NOMO-1 treated with DMSO at 0.1 percent for 48 hours (cell line): ENCODE measurements around the gene ASPG.

Experiments used
- DNase-seq: peaks from one replicate; lab custom pipeline; 2025; ENCODE audit not compliant: unreplicated experiment; lab: John Stamatoyannopoulos, UW

The ASPG gene

GRCh38 chr14:104085032-104085888, at the start of gene ASPG:
Gene ASPG (plus strand): TSS chr14:104085700. CDS start chr14:104085771, 71 bp downstream.
- no peak for DNase-seq

GRCh38 chr14:104036212-104036611, 49.3 kb upstream of the ASPG start:
- no peak for DNase-seq

DNA sequence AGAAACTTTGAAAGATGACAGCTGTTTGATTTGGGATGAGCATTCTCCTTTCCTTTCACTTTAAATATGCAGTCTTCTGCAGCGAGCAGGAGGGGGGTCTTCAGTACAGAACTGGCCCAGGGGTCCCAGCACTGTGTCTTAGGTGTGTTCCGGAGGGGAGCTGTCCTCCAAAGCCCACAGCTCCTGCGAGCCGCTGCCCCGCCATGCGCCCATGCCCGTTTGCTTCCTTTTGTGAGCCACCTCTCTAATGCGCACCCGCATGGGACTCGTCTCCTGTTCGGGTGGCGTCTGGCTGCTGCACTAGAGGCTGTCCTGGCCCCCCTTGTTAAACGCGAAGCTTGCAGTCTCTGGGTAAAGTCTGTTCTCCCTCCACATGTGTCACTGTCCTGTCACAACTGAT, 48.4 kb upstream of the ASPG start:
- DNase-seq, result no peak

- no peak for DNase-seq
Observed at GRCh38 chr14:104037903-104038302, 47.6 kb upstream of the ASPG start.

DNA sequence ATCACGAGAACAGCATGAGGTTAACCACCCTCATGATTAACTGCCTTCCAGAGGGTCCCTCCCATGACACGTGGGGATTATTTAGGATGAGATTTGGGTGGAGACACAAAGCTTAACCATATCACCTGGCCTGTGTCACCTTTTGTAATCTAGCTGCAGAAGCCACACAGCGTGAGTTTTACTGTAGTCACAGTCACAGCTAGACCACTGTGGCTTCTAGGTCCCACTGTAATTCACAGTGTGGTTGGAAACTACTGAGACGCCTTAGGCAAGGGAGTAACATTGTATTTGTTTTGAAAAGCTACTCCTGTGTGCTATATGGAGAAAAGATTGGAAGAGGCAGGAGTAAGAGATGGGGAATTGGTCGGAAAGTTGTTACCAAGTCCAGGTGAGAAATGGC, 46.3 kb upstream of the ASPG start:
- DNase-seq, result no peak

DNA sequence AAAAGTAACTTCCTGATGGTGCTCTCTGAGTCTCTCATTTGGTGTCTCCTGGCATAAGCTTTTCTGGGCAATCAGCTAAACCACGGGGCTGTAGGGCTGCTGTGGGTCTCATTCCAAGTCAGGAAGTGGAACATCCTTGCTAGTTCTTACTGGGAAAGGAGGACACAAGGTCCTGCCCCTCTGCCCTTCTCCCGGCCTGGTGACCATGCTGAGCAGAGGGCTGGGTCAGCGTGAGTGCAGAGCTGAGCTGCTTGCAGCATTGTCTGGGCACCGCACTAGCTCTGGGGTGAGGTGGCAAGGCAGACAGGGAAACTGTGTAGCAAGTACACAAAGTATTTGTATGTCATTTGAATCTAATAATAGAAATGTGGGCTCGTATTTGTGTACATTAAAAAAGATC, 45.0 kb upstream of the ASPG start:
- no peak for DNase-seq

- DNase-seq, result no peak
Observed at GRCh38 chr14:104041430-104042104, 43.9 kb upstream of the ASPG start.

DNA sequence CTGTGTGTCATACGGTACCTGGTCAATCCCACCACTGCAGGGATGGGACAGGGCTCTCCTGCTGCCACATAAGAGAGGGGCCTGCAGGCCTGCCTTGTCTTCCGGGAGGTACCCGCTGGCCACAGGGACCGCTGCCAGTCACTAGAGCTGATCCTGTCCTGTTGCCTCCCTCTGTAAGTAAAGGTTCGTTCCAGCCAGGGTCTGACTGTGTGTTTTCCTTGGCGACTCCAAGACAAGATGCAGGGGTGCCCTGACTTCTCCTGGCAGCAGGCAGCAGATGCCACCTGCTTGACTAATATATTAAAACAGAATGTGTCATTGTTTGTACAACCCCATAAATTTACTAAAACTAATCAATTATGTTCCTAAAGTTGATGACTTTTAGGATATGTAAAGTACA, 41.5 kb upstream of the ASPG start:
- no peak for DNase-seq

- no peak for DNase-seq
Observed at GRCh38 chr14:104047761-104048160, 37.7 kb upstream of the ASPG start.

GRCh38 chr14:104048758-104049507, 36.6 kb upstream of the ASPG start:
- DNase-seq, result no peak

DNA sequence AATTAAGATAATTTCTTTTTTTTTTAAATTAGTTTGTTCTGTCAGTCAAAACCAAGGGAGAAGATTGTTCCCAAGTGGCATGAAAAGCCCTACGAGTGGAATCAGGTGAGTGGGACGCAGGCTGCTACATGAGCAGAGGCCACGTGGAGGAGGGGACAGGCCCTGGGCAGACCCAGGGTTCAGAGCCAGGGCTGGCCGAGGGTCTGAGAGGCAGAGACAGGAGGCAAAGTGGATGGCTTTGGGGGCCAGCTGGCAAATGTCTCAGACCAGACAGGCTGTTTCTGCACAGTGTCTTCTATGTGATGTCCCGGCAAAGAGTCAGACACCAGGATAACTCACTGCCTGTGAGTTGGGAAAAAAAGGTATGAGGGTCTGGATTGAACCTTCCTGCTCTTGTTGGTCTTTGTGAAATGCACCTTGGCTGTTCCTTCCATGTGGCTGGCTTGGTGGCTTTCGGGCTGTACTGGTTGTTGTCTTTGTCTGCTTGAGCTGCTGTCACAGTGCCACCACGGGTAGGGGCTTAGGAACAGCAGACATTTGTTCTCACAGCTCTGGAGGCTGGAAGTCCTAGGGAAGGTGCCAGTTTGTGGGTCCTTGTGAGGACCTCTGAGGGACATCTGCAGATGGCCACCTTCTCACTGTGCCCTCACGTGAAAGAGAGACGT, 35.8 kb upstream of the ASPG start:
- no peak for DNase-seq

GRCh38 chr14:104051092-104051813, 34.2 kb upstream of the ASPG start:
- DNase-seq, result no peak

DNA sequence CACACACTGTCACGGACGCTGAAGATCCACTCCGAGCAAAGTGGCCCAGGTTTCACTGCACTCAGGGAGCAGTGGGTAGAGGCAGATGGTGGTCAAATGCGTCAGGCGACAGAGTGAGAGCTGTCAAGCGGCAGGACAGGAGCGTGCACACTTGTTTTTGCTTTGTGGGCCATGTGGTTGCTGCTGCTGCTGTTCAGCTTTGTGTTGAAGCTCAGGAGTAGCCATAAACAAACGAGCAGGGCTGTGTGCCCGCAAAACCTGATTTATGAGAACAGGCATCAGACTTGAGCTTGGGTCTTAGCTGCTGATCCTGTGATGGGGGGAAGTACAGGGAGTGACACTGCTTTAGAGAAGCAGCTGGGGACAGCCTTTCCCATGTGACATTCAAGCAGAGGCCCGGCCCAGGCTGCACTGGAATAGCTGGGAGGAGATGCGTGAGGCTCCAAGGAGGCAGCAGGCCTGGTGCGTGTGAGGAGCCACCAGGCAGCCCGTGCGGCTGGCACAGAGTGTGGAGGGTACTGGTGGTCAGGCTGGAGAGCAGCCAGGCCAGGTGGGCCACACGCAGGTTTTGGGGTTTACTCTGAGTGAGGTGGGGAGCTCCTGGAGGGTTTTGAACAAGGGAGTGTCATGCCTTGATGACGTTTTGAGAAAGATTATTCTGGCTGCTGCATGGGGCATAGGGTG, 31.1 kb upstream of the ASPG start:
- DNase-seq, result no peak

- DNase-seq, result no peak
Observed at GRCh38 chr14:104062281-104062680, 23.2 kb upstream of the ASPG start.

- no peak for DNase-seq
Observed at GRCh38 chr14:104064003-104064402, 21.5 kb upstream of the ASPG start.

DNA sequence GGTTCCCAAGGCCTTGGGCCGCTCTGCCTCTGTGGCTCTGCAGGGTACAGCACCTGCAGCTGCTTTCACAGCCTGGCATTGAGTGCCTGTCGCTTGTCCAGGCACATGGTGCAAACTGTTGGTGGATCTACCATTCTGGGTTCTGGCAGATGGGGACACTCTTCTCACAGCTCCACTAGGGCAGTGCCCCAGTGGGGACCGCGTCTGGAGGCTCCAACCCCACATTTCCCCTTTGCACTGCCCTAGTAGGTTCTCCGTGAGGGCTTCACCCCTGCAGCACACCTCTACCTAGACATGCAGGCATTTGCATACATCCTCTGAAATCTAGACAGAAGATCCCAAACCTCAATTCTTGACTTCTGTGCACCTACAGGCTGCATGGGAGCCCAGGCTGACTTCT, 19.2 kb upstream of the ASPG start:
- no peak for DNase-seq

- DNase-seq, result no peak
Observed at GRCh38 chr14:104066719-104067295, 18.7 kb upstream of the ASPG start.

GRCh38 chr14:104069541-104069940, 16.0 kb upstream of the ASPG start:
- DNase-seq, result no peak

DNA sequence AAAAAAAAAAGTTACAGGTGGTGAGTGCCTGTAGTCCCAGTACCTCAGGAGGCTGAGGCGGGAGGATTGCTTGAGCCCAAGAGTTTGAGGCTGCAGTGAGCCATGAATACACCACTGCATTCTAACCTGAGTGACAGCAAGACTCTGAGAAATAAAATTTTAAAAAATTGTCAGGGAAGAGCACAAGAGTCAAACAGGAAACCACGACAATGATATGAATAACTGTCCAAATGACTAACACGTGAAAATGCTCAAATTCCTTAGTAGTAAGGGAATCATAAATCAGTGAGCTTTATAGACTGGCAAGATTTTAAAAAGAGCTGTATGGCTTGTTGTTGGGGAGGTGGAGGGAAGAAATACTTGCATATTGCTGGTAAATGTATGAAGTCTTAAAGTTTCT, 12.9 kb upstream of the ASPG start:
- DNase-seq, result no peak

GRCh38 chr14:104073764-104074163, 11.7 kb upstream of the ASPG start:
- DNase-seq, result no peak
